Measurements from ENCODE around the gene SEZ6L. TPM values are rescaled to one million over a fixed set of nuclear protein-coding genes. Genes with fewer than 3 reads are reported as not detected.
A peak's percentile ranks its signal among the peaks of the same experiment; 100 is the strongest.

The SEZ6L gene
- total RNA-seq, 1 experiment from 2014 or later: 0.13 TPM

DNA sequence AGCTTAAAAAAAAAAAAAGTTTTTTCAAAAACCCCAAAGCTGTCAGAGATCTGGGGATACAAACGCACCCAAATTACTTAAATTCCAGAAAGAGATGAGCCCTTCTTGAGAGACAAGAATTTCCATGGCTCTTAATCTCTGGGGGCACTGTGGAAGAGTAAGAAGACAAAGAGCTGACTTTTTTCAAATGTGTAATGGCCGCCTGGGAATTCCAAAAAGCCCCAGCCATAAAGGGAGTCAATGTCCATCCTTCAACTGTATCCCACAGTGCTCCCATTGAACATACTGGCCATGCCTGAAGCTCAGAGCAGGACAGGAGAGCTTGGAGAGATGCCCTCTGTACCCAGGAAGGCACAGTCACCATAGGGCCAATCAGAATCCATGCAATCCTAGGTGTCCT is 222.4 kb downstream of the SEZ6L start:
- no peaks in the 10 kb centered on the region for H4K20me1 ChIP-seq (ENCODE audit: control insufficient read depth, insufficient read depth, insufficient read length)
- H2BK120ac ChIP-seq (ENCODE audit: low read depth, low read length, poor library complexity, severe bottlenecking): no peak overlapping the region
- no peaks in the 10 kb centered on the region; the same call in 1 of the 2 replicates for H3K27me3 Mint-ChIP-seq (ENCODE audit: low read depth)
- no peak overlapping the region for H4K5ac ChIP-seq (ENCODE audit: insufficient read length, low read depth, low read length)
- H3K18ac ChIP-seq (ENCODE audit: insufficient read length, low read depth, low read length): peak overlapping the region; percentile 74
- 0 out of 2 replicates have a peak overlapping the region, but pooled peaks have one; percentile 64 for H3K14ac ChIP-seq (ENCODE audit: insufficient read depth, low read length)
- H3K27ac ChIP-seq (ENCODE audit: insufficient read length, low read depth, low read length): no peak overlapping the region
- no peak overlapping the region for H2BK12ac ChIP-seq (ENCODE audit: insufficient read length, low read depth, low read length)
- no peaks in the 10 kb centered on the region for H3K23me2 ChIP-seq (ENCODE audit: insufficient read length, low read depth, low read length, poor library complexity, severe bottlenecking)
- TF ChIP-seq, protein P1, sequence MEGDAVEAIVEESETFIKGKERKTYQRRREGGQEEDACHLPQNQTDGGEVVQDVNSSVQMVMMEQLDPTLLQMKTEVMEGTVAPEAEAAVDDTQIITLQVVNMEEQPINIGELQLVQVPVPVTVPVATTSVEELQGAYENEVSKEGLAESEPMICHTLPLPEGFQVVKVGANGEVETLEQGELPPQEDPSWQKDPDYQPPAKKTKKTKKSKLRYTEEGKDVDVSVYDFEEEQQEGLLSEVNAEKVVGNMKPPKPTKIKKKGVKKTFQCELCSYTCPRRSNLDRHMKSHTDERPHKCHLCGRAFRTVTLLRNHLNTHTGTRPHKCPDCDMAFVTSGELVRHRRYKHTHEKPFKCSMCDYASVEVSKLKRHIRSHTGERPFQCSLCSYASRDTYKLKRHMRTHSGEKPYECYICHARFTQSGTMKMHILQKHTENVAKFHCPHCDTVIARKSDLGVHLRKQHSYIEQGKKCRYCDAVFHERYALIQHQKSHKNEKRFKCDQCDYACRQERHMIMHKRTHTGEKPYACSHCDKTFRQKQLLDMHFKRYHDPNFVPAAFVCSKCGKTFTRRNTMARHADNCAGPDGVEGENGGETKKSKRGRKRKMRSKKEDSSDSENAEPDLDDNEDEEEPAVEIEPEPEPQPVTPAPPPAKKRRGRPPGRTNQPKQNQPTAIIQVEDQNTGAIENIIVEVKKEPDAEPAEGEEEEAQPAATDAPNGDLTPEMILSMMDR (conservative IDR thresholded peaks at IDR 0.05): no peak
- no peaks in the 10 kb centered on the region; a peak in 1 of 7 replicates for H3K36me3 Mint-ChIP-seq (ENCODE audit: insufficient read depth in 1 of 3, low read depth in 3 of 3)
- no peak overlapping the region for H3K23ac ChIP-seq (ENCODE audit: insufficient read length, low read depth, low read length)
- H3K9me3 ChIP-seq (ENCODE audit: control insufficient read depth, low read depth, low read length): no peaks in the 10 kb centered on the region
- no peak overlapping the region for H4K91ac ChIP-seq (ENCODE audit: insufficient read length, low read depth, low read length)
- no peaks in the 10 kb centered on the region for H3K4me1 ChIP-seq (ENCODE audit: insufficient read depth, low read length)
- H2BK5ac ChIP-seq (ENCODE audit: insufficient read length, low read length): no peak overlapping the region
- no peak overlapping the region for H2BK15ac ChIP-seq (ENCODE audit: low read depth, low read length)
- no peak overlapping the region for H2BK20ac ChIP-seq (ENCODE audit: low read depth, low read length, poor library complexity, severe bottlenecking)
- H3K56ac ChIP-seq (ENCODE audit: insufficient read length, low read depth, low read length): no peak overlapping the region
- H3K79me2 ChIP-seq (ENCODE audit: insufficient read depth, low read length): no peaks in the 10 kb centered on the region
- no peak overlapping the region for H2AFZ ChIP-seq (ENCODE audit: low read length)
- no peak overlapping the region for H3K27ac Mint-ChIP-seq
- no peak overlapping the region for H3K4me3 Mint-ChIP-seq
- H3K9me3 Mint-ChIP-seq: no peaks in the 10 kb centered on the region; a peak in 2 of 5 replicates
- no CpG with 5 or more reads among the region's 2 CpGs for WGBS (ENCODE audit: extremely low coverage, insufficient read length, low lambda C conversion rate)
- H3K9ac ChIP-seq (ENCODE audit: extremely low read depth, insufficient read length, low read length): no peak overlapping the region
- H3K4me2 ChIP-seq (ENCODE audit: insufficient read depth, insufficient read length, low read length): no peak overlapping the region
- H3K4me1 Mint-ChIP-seq: peaks cover 5 to 14% of the 10 kb centered on the region in 2 experiments
- H3K4ac ChIP-seq (ENCODE audit: low read depth, low read length): no peak overlapping the region
- H3K79me1 ChIP-seq (ENCODE audit: insufficient read depth, low read depth, low read length, poor library complexity, severe bottlenecking): no peaks in the 10 kb centered on the region
- H4K8ac ChIP-seq (replicated peaks; ENCODE audit: insufficient read length, low read depth, low read length): no peak overlapping the region
- H3K27me3 ChIP-seq (ENCODE audit: insufficient read depth, low read length): no peaks in the 10 kb centered on the region
- no peak overlapping the region for H2AK5ac ChIP-seq (ENCODE audit: insufficient read length, low read length)
- no peak for DNase-seq
- no peak overlapping the region for H3T11ph ChIP-seq (ENCODE audit: low read length)
